UCSD-AML1 (cell line): ENCODE data around the gene RBPJL.

ENCODE experiments used
- DNase-seq: peaks from one replicate; lab custom pipeline; 2025; ENCODE audit not compliant: unreplicated experiment; lab: John Stamatoyannopoulos, UW

The RBPJL gene

DNA sequence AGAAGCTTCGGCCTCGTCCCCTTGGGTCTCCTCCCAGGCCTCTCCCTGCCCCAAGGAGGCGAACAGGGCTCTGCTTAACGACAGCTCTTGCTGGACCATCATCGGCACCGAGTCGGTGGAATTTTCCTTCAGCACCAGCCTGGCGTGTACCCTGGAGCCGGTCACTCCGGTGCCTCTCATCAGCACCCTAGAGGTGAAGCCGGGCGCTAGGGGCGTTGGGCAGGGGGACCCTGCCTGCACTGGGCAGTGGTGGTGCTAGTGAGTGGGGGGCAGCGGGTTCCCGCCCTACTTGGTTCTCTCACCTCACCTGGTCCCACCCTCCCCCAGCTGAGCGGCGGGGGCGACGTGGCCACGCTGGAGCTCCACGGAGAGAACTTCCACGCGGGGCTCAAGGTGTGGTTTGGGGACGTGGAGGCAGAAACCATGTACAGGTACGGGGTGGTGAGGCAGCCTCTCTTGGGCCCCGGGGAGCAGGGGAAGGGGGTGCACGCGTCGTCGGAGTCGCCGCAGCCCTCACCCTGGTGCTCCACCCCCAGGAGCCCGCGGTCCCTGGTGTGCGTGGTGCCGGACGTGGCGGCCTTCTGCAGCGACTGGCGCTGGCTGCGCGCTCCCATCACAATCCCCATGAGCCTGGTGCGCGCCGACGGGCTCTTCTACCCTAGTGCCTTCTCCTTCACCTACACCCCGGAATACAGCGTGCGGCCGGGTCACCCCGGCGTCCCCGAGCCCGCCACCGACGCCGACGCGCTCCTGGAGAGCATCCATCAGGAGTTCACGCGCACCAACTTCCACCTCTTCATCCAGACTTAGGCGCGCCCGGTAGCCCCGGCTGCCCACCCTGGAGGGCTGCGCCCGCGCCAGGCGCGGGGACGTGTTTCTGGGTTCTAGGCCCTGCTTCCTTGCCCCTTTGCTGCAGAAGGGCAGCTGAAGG, 9.8 kb downstream of the RBPJL start:
- no peak for DNase-seq

DNA sequence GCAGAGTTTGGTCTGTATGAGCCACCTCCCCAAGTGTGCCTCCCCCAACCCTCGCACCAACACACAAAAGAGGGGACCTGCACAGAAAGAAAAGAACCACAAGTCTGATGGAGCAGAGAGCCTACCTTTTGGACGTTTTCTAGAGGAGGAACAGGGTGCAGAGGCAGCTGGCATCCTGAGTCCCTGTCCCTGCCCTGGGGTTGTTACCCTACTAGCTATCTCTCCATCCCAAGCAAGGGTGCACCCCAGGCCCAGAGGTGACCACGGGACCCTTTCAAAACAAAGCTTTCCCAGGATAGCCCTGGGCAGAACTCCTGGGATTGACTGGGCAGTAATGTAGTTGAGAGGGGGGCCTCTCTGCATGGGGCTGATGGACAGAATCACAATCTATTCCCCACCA, 11.2 kb downstream of the RBPJL start:
- no peak for DNase-seq

DNA sequence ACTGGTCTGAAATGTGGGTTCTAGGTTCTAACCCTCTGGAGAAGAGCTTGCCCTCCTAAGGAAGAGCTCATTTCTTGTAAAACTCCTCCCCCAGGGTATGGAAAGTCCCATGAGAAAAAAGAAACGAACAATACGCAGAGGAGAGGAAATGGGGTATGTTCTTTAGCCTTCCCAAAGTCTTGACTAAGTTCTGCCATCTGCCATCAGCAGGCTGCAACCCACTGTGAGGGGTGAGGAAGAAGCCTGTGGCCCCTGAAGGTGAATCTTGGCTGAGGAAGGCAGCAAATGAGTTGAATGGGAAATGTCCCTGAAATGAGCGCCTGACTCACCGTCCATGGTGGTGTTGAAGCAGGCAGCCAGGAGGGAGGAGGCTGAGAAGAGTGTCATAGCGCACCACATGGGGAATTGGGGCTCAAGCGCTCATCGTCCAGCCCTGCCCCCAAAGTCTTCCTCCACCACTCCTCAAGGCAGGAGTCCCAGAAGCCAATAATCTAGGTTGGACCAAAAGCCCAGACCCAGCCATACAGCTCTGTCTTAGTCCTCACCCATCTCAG, 11.8 kb downstream of the RBPJL start:
- no peak for DNase-seq

DNA sequence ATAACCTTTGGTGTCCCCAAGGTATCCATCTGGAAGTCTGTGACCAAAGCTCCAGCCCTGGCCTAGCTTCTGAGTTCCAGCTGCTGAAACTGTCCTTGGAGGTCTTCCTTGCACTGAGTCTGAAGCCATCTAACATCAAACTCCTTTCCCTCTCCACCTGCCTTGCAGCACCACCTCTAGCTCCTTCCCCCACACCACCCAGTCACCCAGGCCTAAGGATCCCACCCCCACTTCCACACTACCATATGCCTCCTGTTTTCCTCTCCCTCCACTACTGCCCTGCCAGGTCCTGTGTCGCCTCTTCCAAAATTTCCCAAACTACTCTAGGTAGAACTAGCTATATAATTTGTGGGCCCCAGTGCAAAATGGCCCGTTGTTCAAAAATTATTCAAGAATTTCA, 12.3 kb downstream of the RBPJL start:
- peak; percentile 39 for DNase-seq

DNA sequence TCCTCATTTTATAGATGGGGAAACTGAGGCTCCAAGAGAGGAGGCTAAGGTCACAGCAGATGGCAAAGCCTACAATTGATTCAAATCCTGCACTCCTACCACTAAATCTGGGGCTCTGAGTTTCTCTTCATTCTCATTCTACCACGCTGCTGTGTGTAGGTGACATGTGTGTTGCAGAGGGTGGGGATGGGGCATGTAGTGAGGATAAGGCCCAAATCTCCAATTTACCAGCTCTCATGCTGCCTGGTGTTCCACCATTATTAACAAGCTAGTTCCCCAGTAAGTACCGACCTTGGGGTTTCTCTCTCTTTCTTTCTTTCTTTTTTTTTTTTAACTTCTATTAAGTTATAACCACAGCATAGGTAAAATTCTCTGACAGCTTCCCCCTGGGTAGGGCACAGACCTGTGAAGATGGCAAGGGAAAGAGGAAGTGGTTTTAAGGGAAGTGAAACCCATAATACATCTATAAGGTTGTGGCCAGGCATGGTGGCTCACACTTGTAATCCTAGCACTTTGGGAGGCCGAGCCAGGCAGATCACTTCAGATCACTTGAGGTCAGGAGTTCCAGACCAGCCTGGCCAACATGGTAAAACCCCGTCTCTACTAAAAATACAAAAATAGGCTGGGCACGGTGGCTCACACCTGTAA, 14.4 kb downstream of the RBPJL start:
- DNase-seq = peak; percentile 22

DNA sequence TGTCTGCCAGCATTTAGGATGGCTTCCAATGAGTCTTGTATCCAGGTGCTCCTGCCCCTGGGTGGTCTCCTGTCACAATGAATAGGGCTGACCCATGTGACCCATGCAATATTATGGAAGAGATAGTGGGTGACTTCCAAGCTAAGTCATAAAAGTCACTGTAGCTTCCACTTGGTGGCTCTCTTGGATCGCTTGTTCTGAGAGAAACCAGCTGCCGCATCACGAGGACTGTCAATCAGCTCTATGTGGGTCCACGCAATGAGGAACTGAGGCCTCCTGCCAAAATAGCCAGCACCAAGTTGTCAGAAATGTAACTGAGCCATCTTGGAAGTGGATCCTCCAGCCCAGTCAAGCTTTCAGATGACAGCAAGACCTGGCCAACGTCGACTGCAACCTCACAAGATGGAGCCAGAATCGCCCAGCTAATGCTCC, 16.3 kb downstream of the RBPJL start:
- peak; percentile 52 for DNase-seq

DNA sequence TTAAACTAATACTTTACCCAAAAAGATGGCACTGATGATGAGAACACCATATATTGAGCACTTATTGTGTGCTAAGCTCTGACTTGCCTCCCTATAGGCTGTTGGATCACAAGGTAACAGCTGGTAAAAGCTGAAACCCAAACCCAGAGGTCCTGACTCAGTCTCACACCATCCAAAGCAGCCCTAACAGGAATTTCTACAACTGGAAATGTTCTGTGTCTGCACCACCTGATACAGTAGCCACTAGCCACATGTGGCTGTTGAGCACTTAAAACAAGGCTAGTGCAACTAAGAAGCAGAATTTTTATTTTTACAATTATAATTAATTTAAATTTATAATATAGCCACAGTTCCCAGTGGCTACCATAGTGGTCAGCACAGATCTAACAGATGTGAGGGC, 17.1 kb downstream of the RBPJL start:
- DNase-seq = no peak

DNA sequence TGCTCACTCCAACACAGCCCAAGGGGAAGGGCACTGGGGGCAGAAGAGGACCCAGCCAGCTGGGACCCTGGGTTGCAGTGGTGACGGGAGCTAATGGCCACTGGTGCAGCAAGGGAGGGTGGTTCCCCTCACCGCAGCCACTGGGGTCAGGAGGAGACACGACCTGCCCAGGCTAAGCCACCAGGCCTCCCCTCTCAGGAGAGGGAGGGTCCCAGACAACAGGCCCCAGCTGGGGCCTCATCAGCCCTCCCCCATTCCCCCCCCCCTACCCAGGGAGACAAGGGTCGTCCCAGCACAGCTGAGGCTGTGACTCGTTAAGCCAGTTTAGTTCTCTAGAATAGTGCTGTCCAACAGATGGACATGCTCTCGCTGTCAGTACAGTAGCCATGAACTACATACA, 18.7 kb downstream of the RBPJL start:
- no peak for DNase-seq

DNA sequence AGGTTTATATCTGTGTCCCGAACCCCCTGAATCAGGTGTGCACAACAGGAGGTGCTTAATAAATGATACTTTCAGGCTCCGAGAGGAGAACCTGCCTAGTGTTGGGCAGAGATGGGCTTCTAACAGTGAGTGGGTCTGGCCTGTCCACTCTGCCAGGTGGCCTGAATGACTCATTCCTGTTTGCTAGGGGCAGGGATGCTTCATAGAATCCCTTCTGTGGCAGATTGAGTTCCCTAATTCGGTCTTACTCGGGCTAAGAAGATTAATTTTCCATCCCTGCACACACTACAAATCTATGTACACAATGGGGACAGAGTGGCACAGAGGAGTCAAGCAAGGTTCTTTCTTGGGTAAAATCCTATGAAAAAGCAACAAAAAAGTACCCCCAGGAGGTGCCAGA, 21.8 kb downstream of the RBPJL start:
- no peak for DNase-seq

DNA sequence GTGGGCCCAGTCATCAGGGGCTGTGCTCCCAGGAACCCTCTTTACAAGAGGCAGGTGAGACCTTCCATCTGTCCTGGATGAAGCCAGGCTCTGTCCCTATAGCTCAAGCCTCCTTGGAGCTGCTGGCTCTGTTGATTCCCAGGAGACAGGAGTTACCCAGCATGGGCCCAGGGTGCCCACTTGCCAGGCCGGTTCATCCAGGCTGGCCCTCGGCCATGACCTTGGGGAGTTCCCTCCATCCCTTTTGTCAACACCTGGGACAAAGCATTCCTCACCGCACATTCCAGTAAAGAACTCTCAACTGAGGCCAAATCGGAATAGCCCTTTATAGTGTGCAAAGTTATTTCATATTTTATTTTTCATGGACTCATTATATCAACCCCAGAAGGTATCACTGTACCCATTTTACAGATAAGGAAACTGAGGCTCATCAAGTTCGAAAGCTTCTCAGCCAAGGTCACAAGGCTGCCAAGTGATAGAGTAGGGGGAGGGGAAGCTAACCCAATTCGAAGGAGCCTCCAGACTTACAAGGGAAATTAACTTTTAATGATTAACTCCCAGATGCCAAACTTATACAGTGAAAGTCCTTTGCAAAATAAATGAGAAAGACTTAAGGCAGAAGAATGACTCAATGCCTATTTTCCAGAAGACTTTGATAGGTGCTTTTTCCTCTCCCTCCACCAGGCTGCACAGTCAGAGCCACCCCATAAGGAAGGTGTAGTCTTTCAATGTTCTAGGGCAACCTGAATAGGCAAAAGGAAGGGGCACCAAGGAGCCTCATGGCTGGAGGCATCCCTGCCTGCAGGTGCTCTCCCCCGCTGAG, 23.1 kb downstream of the RBPJL start:
- no peak for DNase-seq

DNA sequence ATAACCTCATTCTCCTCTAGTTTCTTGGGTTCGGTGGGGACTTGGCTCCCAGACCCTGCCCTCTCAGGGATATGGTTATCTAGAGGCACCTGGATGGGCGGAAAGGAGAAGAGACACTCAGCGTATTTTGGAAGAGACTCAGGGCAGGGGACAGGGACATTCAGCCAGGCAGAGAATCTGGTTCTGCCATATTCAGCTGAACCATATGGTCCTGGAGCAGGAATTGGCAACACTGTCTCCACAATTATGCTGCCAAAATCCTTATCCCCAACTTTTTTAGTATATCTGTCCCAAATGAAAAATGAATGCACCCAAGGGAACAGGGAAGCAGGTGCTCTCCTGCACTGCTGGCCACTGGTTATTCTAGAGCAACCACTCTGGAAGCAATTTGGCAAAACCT, 23.8 kb downstream of the RBPJL start:
- no peak for DNase-seq

DNA sequence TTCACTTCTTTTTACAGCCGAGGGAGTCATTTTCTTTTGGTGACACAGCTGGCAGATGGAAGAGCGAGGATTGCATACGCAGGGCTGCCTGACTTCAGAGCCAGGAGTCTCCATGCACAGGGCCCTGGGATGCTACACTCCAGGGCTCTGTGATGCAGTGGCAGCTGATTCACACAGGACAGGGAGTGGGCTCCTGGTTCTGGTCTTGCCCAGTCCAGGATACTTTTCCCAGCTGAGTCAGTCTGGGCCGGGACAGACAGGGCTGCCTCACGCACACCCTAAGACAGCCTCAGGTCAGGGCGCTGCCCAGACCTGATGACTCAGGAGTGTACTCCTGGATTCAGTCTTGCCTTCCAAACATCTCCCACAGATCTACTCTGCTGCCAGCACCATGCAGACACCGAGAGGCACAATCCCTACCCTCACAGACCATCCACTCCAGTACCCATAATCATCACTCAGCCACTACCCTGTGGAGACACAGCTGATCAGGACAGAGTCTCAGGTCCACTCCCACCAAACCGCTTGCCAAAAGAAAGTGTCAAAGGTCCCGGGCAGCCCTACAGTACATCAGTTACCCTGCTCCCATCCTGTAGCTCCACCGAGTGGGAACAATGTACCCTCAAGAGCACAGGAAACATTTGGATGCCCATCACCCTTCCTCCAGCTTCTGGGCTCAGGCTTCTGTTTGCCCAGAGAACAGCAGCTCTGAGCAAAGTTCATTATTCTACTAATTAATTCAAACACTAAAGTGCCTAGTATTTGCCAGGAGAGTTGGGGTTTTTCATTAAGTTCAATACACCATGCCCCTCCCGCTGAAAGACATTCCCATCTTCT, 30.1 kb downstream of the RBPJL start:
- DNase-seq = no peak

DNA sequence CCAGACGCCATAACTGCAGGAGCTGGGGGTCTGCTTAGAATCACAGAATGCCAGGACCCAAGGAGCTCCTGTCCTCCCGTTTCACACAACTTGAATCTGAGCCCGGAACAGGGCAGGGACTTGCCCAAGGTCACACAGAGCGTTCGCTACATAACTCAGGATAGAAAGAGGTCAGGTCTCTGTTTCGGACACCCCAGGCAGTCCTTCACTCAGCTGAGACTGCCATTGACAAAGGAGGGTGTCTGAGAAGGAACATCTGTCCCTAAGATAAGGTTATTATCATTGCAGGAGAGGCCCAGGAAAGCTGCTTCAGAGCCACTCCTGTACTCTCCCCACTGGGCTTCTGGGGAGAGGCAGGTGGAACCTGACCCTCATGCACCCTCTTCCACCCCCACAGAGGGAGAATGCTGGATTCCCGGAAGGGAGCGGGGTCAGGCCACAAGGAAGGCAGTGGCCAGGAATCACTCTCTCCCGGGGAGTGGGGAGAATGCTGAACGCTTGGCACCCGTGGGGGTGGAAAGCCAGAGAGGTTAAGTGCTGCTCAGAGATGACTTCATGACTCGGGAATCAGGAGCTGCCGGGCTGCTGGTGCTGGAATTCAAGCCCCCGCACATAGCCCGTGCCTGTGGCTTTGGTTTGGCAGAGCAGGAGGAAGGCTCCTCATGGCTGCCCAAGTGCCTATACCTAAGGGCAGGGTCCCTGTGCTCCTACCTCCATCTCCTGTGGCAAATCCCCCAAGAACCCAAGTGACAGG, 30.9 kb downstream of the RBPJL start:
- DNase-seq = no peak

DNA sequence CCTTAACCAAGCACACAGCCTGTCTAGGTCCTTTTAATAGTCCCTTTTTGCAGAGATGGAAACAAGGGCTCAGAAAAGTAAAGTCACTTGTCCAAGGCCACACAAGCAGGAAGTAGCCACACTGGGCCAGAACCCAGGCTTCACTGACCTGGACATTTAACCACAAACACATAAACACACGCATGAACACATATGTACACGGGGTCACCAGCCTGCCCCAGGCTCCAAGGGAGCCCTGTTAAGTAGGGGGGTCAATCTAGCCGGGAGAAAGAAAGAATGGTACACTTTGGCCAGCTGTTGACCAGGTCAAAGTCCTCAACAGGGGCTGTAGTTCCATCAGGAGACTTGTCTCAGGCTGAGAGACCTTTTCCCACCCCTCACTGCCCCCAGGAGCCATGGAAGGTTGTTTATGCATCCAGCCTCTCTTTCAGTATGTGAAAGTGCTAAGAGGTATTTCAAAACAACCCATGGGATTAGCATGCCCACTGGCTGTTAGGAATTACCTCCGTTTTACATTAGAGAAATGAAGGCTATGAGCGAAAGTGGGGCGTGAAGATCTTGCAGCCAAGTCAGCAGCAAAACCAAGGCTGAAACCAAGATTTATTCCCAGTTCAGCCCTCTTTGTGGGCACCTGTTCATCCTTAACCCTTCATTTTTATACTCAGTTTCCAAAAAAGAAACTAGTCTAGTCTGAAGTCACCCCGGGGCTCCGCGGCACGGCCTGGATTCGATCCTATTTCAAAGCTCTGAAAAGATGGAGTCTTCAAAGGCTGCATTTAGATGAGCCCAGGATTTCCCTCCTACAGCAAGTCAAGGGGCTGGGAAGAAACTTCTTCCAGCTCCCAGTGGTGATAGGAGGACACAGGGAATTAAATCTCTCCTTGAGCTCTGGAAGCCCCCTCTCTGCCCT, 31.7 kb downstream of the RBPJL start:
- no peak for DNase-seq

DNA sequence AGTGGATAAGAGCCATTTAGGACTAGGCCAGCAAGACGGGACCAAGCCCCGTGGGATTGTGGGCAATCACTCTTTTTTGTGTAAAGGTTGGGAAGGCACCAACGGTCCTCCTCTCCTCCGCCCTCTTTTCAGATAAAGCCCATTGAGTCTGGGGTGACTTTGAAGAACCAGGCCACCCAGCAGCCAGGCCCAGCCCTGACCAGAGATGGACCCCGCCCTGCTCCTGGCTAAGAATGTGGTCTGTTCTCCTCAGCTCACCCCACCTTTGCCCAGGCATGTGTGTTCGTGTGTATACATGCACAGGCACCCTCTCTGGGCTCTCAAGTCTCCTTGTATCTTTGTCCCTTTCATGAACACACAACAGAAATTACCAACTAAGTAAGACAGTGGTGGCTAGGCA, 32.4 kb downstream of the RBPJL start:
- DNase-seq = no peak

DNA sequence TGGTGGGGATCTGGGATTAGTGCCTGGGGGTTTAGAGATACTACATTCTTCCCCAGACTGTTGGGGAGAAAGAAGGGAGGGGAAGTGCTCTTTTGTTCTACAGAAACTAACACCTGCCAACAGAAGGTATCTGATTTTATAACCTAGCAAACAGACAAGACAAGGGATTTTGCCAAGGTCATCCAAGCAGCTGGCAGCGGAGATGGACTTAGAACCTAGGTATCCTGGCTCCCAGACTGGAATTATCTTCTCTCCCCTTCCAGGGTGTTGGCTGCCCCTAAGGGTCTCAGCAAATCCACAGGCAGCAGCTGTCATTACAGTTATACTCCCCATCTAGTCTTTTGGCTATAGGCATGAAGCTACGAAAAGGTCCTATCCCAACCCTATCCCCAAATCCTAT, 33.2 kb downstream of the RBPJL start:
- no peak for DNase-seq

DNA sequence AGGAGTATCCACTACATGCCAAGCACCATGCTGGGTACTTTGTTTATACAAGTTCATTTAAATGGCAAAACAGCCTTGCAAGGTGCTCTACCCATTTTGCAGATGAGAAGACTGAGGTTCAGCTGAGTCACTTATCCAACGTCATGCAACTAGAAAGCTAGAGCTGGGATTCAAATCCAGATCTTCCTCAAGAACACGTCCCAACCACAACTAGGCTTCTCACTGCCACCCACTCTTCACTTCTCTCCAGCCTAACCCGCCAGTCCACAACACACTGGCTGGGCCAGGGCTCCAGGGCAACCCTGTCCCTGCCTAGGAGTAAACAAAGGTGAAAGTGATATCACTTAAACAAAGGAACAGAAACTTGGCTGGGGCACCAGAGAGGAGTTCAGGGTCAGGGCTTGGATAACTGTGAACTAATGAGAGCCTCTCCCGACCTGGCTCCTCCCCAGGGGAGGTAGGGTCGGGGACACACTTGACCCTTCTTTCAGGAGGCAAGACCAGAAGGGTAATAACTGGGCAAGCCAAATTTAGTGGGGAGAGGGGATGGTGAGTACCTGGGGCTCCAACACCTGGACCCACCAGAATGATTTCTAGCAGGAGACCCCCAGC, 33.7 kb downstream of the RBPJL start:
- no peak for DNase-seq

DNA sequence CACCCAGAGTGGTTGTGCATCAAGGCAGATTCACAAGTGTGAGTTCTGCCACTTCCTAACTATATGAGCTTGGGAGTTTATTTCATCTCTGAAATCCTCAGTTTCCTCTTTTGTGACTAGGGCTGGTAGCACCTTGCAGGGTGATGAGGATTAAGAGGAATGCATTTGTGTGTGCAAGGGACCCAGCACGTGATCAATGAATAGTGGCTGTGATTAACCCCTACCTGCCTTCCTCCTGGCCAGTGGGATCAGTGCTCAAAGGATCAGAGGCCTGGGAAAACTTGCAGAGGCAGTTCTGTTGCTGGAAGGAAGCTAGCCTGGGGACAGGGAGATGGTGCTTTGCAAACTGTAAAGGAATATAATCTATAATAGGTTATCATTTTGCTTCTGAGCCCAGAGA, 34.3 kb downstream of the RBPJL start:
- no peak for DNase-seq
